SK-MEL-5 (cell line): ENCODE measurements around the gene WDR7. TPM values are rescaled to one million over a fixed set of nuclear protein-coding genes. Genes with fewer than 3 reads are reported as not detected.

ENCODE experiments used
- DNase-seq: peaks from one replicate; pipeline ENCODE4 v3.0.0-alpha.2; 2016; ENCODE audit warnings: low read depth, low spot score
- in situ Hi-C: cut with HindIII; loops from 2 replicates; pipeline ENCODE4 v1.10.0; 2016; ENCODE audit warnings: low sequenced_read_pairs, high pct_unique_total_duplicates, low pct_unique_long_range_greater_than_20kb
- small RNA-seq, 2 experiments: library from RNA; depleted of rRNA; stranded (forward); fragments of <200 nt; gene quantifications; one replicate each; pipeline ENCODE3, GENCODE V24; 2014
- total RNA-seq: library from RNA; depleted of rRNA; stranded (reverse); fragments of >200 nt; shearing (Covaris generic); gene quantifications from 2 replicates; pipeline ENCODE4 v1.2.3, GENCODE V29; 2014; rRNA removed

The WDR7 gene
- total RNA-seq, 1 experiment from 2014 or later: 9.3 TPM

- DNase-seq: no peak
- in situ Hi-C loops: no loop called here
Observed at GRCh38 chr18:57083485-57083884, 432.3 kb downstream of the WDR7 start.

GRCh38 chr18:57084331-57085271 lies 433.4 kb downstream of the WDR7 start:
- peak; percentile 11 for DNase-seq
- in situ Hi-C loops: no loop called here

- DNase-seq: no peak
- in situ Hi-C loops: no loop called here
Observed at GRCh38 chr18:57085371-57085770, 434.2 kb downstream of the WDR7 start.

GRCh38 chr18:57086163-57086562 lies 435.0 kb downstream of the WDR7 start:
- in situ Hi-C loops: no loop called here

More at GRCh38 chr18:57086163-57086562, 435.0 kb downstream of the WDR7 start:
- DNase-seq: no peak

Small RNAs within 50 kb of the gene (small RNA-seq; reads per million reads assigned to genes)
- gene RF00012 (0 to 0.12 reads per million in 2 experiments), gene RF00019 (0 reads per million in 2 experiments)

Other genes with a start within 250 kb of the WDR7 start
- gene TXNL1, start 12.8 kb upstream of the WDR7 start, total RNA-seq: 66.5 and 67.3 TPM in 2 replicates